GM21737 (cell line): ENCODE results near the gene PHC2.

Experiments
- ATAC-seq: cut with Tn5 transposase; IDR thresholded peaks from one replicate; pipeline ENCODE4 v1.9.1; 2021; ENCODE audit warnings: mild to moderate bottlenecking, moderate library complexity; ENCODE audit not compliant: unreplicated experiment

Gene PHC2

DNA sequence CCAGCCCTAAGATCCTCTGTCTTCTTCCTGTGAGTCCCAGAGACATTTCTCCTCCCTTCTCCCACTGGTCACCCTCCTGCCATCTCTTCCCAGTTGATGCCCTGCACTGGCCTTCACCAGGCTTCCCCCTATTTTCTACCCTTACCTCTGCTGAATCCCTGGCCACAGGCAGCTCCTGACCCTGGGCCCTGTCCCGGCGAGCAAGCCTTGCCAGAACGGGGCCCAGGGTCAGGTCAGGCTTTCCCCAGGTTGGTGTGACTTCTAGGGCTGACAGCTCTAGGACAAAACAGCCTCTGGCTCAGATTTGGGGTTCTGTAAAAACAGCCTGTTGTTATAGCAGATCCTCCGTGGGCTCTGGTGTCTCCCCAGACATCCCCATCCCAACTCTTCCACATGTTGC is 57.3 kb downstream of the PHC2 start:
- no peak for ATAC-seq

DNA sequence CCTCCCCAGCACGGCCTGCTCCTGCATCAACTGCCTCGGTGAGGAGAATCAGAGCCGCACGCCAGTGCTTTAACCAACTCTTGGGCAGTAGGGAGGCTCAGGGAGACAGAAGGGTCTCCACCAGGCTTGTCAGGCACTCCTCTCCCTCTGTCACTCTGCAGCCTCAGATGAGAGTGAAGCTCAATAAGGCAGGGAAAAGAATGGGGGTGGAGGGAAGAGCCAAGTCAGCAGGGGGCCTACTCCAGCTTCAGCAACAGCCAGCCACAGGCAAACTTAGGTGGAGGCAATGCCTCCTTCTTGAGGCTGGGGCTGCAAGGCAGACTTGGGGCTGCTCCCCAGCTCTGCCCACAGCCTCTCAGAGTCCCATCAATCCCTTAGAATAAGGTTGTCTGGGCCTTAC is 58.2 kb downstream of the PHC2 start:
- no peak for ATAC-seq

DNA sequence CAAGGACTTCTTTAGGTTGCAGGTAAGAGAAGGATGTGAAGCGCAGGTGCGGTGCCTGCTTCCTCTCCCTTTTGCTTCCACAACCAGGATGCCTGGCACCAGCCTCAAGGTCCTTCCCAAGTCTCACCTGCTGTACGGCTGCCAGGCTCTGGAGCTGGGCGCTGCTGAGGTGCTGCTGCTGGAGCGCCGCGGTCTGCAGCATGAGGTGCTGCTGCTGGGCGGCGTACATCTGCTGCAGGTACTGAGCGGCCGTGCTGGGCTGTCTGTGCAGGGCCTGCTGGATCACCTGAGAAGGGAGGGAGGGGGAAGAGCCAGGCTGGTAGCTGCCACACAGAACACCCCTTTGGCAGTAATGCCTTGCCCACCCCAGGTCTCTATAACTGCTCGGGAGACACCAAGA is 58.7 kb downstream of the PHC2 start:
- ATAC-seq: no peak

DNA sequence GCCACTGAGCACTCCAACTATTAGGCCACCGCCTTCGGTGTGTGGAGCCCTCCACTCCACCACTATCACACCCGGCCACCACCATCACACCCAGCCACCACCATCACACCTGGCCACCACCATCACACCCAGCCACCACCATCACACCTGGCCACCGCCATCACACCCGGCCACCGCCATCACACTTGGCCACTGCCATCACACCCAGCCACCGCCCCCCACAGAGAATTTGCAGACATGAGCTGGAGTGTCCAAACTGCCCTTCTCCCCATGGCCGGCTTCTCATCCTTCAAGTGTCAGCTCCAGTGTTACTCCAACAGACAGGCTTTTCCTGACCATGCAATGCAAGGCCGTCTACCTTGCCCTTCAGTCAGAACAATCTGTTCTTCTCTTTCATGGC is 59.6 kb downstream of the PHC2 start:
- ATAC-seq: no peak

DNA sequence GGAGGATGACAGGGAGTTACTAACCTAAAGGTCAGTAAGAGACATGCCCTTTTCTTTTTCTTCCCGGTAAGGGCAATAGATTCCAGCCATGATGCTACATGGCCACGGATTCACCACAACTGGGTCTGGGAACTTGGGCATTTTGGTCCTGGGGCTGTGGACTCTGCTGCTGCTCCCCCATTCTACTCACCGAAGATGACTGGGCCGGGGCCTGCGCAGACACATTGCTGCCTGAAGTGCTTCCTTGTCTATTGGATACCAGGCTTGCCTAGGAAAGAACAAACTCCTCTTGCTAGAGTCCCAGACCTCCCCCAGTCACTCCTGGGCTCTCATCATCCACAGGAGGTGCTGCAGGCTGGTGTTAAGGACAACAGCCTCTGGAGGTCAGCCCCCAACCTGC is 60.1 kb downstream of the PHC2 start:
- no peak for ATAC-seq

DNA sequence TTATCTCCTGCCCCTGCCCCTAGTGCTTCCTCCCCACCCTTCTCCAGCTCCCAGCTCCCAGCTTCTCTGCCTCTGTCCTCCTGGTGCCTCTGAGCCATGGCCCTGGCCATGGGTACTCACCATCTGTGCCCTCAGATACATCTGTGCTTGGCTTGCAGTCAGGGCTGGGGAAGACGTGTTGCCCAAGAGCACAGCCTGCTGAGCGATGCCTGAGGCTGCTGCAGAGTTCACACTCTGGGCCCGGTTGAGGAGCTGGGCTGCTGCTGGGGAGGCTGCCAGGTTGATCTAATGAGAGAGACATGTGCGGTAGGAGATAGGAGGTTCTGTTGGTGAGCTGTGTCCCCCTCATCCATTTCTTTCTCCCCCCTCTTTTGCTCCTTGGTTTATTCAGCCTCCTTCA is 60.6 kb downstream of the PHC2 start:
- no peak for ATAC-seq

DNA sequence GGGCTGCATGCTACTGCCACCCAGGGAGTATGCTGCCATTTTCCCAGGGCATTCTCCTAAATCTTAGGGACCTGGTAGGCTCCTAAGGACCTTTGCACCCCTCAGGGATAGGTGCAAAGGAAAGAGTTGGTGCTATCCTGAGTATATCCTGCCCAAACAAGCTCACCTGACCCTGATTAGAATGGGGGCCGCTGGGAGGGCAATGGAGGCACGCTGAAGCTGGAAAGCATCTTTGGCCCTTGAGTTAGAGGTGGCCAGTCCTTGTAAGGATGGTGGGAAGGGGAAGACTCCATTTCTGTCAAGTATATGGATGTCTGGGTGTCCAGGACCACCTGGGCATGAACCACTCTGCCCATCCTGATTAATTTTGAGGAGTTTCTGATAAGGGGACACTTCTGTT is 61.1 kb downstream of the PHC2 start:
- ATAC-seq: no peak

DNA sequence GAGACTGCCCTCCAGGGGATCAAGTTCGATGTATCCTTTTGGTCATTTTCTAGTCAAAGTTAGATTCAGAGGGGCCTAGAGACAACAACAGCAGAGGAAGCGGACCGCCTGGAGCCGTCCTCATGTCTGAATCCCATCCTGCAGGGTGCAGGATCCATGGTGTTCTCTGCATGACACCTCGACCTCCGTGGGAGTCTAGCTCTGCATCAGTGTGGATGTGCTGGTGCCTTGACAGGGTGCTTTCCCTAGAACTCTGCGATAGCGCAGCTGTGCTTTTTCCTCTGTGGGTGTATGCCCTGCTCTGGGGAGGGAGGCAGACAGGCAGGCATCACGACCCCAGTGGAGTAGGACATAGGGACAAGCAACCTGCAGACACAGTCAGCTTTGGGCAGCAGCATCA is 61.8 kb downstream of the PHC2 start:
- no peak for ATAC-seq

DNA sequence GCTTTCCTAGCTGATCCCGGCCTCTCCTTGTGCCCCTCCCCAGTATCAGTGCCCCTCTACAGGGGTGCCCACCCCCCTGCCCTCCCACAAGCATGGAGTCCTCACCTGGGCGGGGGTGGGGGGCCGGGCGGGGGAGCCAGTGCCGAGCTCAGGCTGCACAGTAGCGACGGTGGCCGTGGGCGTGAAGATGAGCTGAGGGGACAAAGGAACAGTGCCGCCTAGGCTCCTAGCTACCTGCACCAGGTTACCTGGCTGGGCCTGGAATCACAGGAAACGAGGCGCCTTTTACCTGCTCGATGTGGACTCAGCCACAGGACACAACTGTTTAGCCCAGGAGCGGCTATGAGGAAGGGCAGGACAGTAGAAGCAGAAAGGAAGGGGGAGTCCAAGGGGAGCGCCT is 62.5 kb downstream of the PHC2 start:
- no peak for ATAC-seq

DNA sequence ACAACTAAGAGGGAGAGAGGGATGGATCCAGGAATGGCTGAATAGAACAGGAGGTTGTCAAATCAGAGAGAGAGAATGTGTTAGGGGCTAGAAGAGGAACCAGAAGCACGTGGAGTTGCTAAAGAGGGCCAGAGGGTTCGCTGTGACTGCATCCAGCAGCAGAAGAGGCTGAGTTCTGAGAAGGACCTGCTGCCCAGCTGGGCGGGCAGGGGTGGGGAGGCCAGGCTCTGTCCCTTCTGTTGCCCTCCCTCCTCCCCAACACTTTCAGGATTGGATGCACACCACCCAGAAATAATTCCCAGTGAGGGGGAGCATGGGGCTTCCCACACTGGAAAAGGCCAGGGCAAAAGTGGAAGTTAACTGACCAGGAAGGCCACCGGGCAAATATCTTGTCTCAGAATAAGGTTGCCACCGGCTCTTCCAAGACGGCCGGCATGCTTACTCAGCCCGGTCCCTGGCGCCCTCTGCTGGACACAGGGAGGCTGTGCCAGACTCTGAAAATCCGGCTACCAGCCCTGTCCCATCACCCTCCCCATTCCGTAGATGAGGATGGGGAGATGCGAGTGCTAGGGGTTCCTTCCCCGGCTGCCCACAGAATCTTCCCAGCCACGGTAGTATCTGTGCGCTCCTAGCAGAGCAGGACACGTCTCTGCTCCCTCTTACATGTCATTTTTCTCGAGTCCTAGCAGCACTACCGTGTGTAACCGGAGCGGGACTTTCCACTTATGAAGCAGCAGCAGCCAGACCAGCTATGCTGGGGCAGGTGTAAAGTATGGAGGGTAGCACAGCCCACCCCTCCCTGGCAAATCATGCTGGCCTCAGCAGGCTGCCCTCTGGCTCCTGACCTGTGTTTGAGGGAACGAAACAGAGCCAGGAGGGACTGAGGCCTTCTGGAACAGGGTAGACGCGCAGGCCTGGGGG is 63.1 kb downstream of the PHC2 start:
- ATAC-seq: no peak

DNA sequence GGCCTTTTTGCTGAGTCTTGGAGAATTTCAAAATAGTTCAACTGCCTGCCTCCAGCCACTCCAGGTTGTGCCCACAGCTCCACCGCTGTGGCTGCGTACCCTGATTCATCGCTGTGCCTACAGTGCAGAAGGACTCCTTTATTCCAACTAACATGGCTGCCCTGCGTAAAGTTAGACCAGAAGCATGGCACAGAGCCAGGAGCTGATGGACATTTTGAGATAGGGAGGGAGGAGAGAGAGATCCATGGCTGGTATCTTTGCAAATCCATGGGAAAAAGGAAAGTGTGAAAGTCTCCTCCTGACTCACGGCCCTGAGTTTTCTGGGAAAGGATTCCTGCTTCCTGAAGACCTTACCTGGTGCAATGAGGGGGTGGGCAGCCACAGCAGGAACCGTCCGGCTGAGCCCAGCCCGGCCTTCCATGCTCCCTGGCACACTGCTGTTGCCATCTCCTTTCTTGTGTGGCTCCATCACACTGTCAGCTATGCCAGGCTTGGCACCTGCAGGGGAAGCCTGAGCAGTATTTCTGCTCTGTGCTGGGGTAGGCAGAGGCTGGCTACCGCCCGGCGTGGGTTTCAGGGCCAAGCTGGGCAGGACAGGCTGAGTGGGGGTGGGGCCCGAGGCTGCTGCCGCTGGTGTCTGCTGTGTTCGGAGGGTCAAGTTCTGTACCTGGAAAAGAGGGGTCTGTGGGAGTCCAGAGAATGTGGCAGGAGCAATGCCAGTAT is 64.0 kb downstream of the PHC2 start:
- no peak for ATAC-seq

DNA sequence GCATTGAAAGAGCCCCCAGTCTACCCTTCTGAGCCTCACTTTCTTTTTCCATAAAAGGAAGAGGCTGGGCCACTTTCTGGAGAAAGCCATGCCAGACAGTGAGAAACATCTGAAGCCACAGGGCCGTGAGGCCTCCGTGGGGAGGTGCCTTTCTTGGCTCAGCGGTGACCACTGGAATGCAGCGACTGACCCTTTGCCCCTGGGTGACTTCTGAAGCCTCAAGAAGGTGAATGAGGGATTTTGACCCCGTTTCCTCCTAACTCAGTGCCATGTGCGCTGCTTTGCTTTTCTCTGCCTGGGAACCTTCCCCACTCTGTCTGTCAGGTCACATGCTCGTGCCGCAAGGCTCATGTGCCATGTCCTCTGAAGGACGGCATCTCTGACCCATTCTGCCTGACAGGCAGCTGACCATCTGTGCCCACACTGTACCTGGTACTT is 65.3 kb downstream of the PHC2 start:
- no peak for ATAC-seq

DNA sequence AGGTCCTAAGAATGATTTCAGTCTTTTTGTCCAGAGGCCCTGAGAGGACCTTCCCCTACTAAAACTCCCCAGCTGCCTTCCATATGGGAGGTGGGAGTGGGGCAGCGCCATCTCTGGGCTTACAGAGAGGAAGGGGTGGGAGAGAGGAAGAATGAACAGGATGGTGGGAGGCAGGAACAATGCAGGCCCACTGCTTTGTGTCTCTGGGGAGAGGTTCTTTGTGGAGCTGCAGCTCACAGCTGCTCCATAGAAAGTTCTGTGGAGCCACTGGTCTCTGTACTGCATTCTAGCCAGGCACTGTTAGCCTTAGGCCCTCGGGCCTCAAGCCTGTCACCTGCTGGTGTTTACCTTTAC is 66.4 kb downstream of the PHC2 start:
- ATAC-seq: no peak

DNA sequence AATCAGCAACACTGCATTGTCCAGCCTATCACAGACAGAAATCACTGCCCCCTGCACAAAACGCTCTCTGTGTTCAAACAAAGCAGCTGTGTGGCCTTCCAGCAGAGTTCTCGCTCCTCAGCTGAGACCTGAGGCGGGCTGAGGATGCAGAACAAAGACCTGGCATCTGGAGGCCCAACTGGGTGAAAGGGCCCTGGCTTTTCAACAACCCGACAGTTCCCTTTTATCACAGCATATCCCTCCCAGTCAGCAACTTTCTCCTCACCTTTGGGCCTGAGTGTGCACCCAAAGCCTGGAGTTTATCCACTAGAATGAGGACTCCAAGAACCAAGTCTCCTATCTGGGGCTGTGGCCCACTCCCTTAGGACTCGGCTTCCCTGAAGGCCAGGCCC is 67.4 kb downstream of the PHC2 start:
- ATAC-seq: no peak

DNA sequence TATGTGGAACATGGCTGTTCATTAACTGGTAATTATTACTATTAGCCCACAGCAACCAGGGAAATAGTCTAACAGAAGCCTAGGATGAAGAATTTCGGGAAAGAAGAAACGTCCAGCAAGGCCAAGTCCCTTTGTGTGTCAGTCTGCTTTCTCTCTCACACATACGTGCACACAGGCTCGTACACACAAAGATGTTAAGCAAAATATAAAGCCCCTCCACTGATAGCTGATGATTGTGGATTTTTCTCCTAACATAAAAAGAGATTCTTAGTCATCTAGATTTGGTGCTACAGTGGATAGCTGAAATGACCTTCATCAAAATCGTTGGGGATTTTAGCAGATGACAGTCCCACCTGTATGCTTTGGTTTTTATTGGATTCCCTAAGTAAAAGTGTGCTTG is 67.9 kb downstream of the PHC2 start:
- ATAC-seq: no peak

DNA sequence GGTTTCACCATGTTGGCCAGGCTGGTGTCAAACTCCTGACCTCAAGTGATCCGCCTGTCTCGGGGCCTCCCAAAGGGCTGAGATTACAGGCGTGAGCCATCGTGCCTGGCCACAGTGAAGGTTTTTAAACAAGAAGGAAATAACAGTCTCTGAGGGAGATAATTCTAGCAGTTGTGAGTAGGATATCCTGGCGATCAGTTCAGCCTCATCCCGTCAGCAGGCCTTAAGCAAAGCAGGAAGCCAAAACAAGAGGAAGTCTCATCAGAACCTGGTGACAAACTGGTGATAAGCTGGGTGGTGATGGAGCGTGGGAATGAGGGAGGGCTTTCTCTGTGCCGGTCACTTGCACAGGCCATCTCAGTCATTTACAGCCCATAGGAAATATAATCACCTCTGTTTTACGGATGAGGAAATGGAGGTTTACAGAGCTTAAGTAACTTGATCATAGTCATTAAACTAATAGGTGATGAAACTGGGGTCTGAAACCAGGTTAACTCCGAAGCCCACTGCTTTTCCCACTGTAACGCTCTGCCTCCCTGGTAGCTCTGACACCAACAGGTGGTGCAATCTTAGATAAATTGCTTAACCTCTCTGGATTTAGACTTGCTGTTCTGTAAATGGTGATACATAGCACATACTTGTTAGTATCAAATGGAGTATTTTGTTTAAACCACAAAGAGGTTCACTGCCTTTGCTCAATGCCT is 69.2 kb downstream of the PHC2 start:
- no peak for ATAC-seq

DNA sequence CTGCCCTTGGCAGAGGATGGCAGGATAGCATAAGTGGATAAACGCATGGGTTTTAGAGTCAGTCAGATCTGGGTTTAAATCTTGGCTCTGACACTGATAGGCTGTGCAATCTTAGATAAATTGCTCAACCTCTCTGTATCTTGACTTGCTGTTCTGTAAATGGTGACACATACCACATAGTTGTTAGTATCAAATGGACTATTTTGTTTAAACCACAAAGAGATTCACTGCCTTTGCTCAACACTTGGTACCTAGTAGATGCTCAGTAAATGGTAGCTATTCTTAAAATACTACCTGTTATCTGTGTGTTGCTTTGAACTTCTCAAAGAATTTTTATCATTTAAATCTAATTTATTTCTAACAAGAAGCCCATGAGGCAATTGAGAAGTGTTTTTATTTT is 70.5 kb downstream of the PHC2 start:
- no peak for ATAC-seq

DNA sequence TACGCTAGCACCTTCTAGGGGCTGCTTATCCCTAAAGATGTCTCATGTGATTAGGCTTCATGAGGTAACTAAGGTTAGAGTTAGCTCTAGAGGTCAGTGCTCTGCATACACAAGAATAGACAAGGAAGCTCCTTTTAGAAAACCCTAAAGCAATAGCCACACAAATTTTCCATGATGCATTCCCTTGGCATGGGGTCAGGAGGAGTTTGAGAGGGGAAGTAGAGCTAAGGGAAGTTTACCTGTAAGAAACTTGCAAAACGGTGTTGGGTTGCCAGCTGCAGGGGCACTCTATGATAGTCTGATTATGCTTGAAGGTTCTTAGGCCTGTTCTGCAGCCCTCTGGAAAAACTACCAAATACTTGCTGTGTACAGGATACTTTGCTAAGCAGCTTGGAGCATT is 71.0 kb downstream of the PHC2 start:
- ATAC-seq: no peak

DNA sequence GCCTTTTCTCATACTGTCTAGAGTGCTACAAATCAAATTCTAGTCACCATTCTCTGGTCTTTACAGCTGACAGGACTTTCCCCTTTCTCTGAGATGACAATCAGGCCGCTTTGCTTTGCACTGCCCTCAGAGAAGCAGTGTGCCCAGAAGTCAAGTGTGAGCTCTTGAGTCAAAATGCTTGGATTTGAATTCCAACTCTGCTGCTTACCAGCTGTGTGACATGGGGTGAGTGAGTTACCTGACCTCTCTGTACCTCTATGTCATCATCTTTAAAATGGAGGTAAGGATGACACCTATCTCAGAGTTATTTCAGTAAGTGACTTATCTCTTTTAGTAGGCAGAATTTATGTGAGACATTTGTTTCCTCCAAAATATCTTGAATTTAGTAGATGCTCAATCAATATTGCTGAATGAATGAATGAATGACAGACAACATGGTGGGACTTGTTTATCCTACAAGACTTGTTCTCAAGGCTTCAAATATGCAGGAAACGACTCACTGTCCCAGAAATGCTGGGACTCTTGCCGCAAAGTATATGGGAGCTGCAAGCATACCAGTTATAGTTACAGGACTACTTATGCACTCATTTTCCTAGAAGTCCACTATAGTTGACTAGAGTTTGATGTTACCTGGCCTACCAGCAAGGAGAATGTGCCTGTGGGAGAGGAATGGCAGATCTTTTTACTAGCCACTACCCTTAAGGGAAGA is 71.9 kb downstream of the PHC2 start:
- no peak for ATAC-seq

DNA sequence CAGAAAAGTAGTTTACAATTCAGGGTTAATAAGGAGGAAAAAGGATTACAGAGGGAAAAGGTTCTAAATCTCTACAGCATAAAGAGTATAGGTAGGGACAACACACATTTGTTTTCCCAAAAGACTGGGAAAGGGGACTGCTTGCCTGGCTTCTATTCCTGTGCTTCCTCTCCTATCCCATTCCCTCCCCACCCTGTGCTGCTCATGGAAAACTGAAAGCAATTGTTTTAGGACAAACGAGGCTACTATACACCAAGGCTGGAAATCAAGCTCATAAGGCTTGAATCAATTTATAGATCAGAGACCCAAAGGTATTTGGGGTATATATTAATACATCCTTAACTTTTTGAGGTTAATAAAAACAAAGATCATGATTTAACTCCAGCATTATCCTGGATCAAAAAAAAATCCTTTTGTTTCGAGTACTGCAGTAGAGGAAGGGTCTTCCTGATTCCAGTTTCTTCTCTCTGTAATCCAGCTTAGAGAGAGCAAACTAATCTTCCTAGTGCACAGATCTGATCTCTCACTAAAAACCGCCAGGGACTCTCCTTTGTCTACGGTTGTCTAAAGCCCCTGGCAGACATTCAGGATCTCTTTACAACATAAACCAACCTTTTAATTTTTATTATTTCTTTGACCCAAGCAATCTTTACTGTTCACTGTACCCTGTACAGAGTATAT is 72.6 kb downstream of the PHC2 start:
- ATAC-seq: no peak

DNA sequence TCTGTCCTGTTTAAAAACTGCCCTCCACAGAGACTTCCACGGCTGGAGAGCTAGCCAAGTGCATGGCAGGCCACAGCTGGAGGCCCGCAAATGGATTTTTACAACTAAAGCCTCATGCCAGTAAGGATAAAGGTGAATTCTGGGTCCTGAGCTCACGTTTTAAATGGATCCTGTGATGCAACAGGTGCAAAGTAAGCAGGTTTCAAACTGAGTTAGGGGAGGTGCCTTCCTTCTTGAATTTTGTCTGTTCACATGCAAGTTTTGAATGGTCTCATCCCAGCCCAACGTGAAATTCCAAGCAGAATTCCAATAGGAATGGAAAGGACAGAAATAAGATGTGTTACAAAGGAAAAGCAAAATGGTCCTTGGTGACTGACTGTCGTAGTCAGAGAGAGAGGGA is 73.8 kb downstream of the PHC2 start:
- no peak for ATAC-seq
